Stomach (tissue), 9 donors: Measurements from ENCODE around the gene RAB30. TPM values are rescaled to one million over a fixed set of nuclear protein-coding genes. Genes with fewer than 3 reads are reported as not detected.
"Not testable (repeated sequence)": the region's sequence is repeated elsewhere in the genome, so short reads cannot be mapped to it uniquely, and the experiment has no call there.

ENCODE experiments used
- DNase-seq, 2 donors: peaks; one replicate each; pipeline versions ENCODE4 v3.0.0 to v3.0.0-alpha.2; 2013 to 2019
- H3K27ac ChIP-seq, 5 donors: fragments of 200-600 bp in 4 of 5; sonication (generic) in 4 of 5; one replicate each; pipeline ENCODE4 v1.5.1; 2013 to 2019; ENCODE audit warnings: mild to moderate bottlenecking in 1 of 5, moderate library complexity in 1 of 5
- H3K27me3 ChIP-seq, 3 donors: fragments of 200-600 bp; sonication (generic); one replicate each; pipeline ENCODE4 v1.5.1; 2017 to 2019; ENCODE audit warnings: mixed run types in 1 of 3
- H3K36me3 ChIP-seq, 4 donors: fragments of 200-600 bp; sonication (generic); 1 replicate in 3 of 4; 2 replicates in 1 of 4; pipeline ENCODE4 v1.5.1; 2016 to 2019
- H3K4me1 ChIP-seq, 4 donors: fragments of 200-600 bp; sonication (generic); one replicate each; pipeline ENCODE4 v1.5.1; 2016 to 2019
- H3K4me3 ChIP-seq, 4 donors: fragments of 200-600 bp; sonication (generic) in 3 of 4; one replicate each; pipeline ENCODE4 v1.5.1; 2016 to 2019; ENCODE audit warnings: mild to moderate bottlenecking in 1 of 4
- H3K9me3 ChIP-seq, 4 donors: fragments of 200-600 bp; sonication (generic); one replicate each; pipeline ENCODE4 v1.5.1; 2016 to 2019
- CTCF ChIP-seq, 7 experiments: fragments of 450-650 bp in 4 of 7; fragments of 200-600 bp in 3 of 7; sonication (generic) in 3 of 7; IDR thresholded peaks; one replicate each; pipeline ENCODE4 v1.5.1; 2016 to 2019; ENCODE audit warnings: antibody characterized with exemption in 7 of 7, control low read depth in 2 of 7, mild to moderate bottlenecking in 1 of 7
- EP300 ChIP-seq: sonication (generic); formaldehyde crosslinking; IDR thresholded peaks from one replicate; pipeline ENCODE4 v1.6.1; 2017; ENCODE audit warnings: antibody characterized with exemption
- POLR2A ChIP-seq, 4 donors: fragments of 450-650 bp; IDR thresholded peaks; one replicate each; pipeline ENCODE4 v1.6.1; 2016; ENCODE audit warnings: antibody characterized with exemption in 4 of 4, control low read depth in 2 of 4, mild to moderate bottlenecking in 1 of 4, moderate library complexity in 1 of 4
- POLR2AphosphoS5 ChIP-seq, 3 donors: sonication (generic); formaldehyde crosslinking; IDR thresholded peaks; one replicate each; pipeline ENCODE4 v1.6.1; 2016; ENCODE audit warnings: antibody characterized with exemption in 3 of 3
- WGBS, 5 donors: extraction: QIAGEN DNeasy Blood & Tissue Kit in 3 of 5; methylation state at CpG; one replicate each; pipeline versions ENCODE4 v1.1.5 to v1.1.7; 2013 to 2018; 5-methylcytosine and 5-hydroxymethylcytosine counted together
- intact Hi-C: fragments of 100-400 bp; cut with DNase I; formaldehyde crosslinking; loops from one replicate; pipeline ENCODE4 v1.15.1; 2023; ENCODE audit warnings: low total_unique reads
- polyA plus RNA-seq, 3 donors: library from polyadenylated mRNA; stranded (reverse); fragments of 200-250 nt; gene quantifications; one replicate each; pipeline ENCODE4 v1.2.3, GENCODE V29; 2013
- total RNA-seq, 5 donors: library from RNA; depleted of rRNA; stranded (reverse); fragments of >200 nt; gene quantifications; one replicate each; pipeline versions ENCODE4 v1.1.0 to v1.2.3, GENCODE V29; 2014 to 2016
- donor health status: healthy with polysubstance abuse.
- donor health status: Bipolar disorder and iron deficiency.
- donor health status: healthy.

The RAB30 gene
- total and polyA plus RNA-seq, 8 donors = 0.29 to 14.0 (median 3.1) TPM

- Histone ChIP-seq H3K27me3 (no peaks in the 10 kb centered on the region), H3K4me1 (peaks cover 0 to 8% (median 0%) of the 10 kb centered on the region in 4 donors), H3K9me3 (no peaks in the 10 kb centered on the region), H3K36me3 (peaks cover 0 to 2% (median 0%) of the 10 kb centered on the region in 4 donors), H3K4me3 (no peak overlapping the region), H3K27ac (no peak overlapping the region)
- TF ChIP-seq EP300 (no peak), POLR2AphosphoS5 (IDR thresholded peaks at IDR 0.05) (no peak), CTCF (IDR thresholded peaks at IDR 0.05) (no peak), POLR2A (IDR thresholded peaks at IDR 0.05) (no peak)
- intact Hi-C loops = no loop called here
- no peak for DNase-seq
These were observed 95.8 kb downstream of the RAB30 start for GRCh38 chr11:82975882-82976281.

- 65 to 92% (median 87%) methylated on average over 2 of the region's 2 CpGs for WGBS, 5 donors
- H3K4me3 ChIP-seq = no peak overlapping the region
- DNase-seq = no peak
- no peak overlapping the region for H3K27ac ChIP-seq
- no peaks in the 10 kb centered on the region for H3K9me3 ChIP-seq
- TF ChIP-seq POLR2AphosphoS5 (IDR thresholded peaks at IDR 0.05) (no peak), POLR2A (IDR thresholded peaks at IDR 0.05) (no peak), CTCF (IDR thresholded peaks at IDR 0.05) (no peak), EP300 (no peak)
- H3K36me3 ChIP-seq = no peaks in the 10 kb centered on the region
- intact Hi-C loops = no loop called here
- peaks cover 0 to 2% (median 0%) of the 10 kb centered on the region in 4 donors for H3K4me1 ChIP-seq
- H3K27me3 ChIP-seq = no peaks in the 10 kb centered on the region
These were observed 96.8 kb downstream of the RAB30 start for GRCh38 chr11:82974851-82975250.

DNA sequence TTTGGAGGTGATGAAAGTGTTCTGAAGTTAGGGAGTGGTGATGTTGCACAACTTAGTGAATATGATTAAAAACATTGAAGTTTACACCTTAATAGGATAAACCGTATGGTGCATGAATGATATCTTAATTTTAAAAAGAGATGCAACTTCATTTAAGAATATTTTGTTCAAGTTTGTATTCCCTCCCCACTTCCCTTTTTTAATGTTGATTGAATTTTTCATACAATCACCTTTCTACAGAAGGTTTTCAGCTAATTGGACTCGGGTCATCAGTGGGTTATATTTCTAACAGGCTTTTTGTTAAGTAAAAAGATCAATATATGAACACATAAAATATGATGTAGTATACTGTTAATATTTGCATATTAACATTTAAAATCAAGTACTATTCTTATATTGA is 97.6 kb downstream of the RAB30 start:
- no peaks in the 10 kb centered on the region for H3K36me3 ChIP-seq
- TF ChIP-seq CTCF (IDR thresholded peaks at IDR 0.05) (no peak), POLR2AphosphoS5 (IDR thresholded peaks at IDR 0.05) (no peak), EP300 (no peak), POLR2A (IDR thresholded peaks at IDR 0.05) (no peak)
- H3K27ac ChIP-seq = no peak overlapping the region
- no peaks in the 10 kb centered on the region for H3K9me3 ChIP-seq
- H3K27me3 ChIP-seq = no peaks in the 10 kb centered on the region
- no peak for DNase-seq
- intact Hi-C loops = no loop called here
- no peak overlapping the region for H3K4me3 ChIP-seq
- no peaks in the 10 kb centered on the region for H3K4me1 ChIP-seq
- WGBS, 5 donors = 86 to 98% (median 94%) methylated on average over 2 of the region's 2 CpGs

DNA sequence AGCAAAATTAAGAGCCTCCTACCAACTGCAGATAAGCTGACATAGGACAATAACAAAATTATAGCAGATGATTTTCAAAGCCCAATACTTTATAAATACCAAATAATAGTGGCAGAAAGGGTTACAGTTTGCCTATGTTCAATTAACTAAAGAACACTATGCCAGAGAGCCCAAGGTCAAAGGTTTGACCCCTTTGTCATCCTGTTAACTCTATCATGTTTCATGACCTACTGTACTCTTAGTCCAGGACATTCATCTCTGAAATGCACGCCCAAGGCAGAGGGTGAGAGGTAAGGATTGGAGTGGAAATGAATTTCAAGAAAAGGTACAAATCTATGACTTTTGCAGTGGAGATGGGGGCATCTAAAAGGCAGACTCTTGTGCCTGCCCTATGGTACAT is 99.6 kb downstream of the RAB30 start:
- H3K27me3 ChIP-seq = no peaks in the 10 kb centered on the region
- intact Hi-C loops = no loop called here
- H3K4me1 ChIP-seq = no peaks in the 10 kb centered on the region
- WGBS, 5 donors = 63 to 83% (median 78%) methylated on average over 1 of the region's 1 CpG
- H3K4me3 ChIP-seq = no peak overlapping the region
- no peak for TF ChIP-seq POLR2A (IDR thresholded peaks at IDR 0.05)
- no peak for TF ChIP-seq EP300
- no peak for TF ChIP-seq POLR2AphosphoS5 (IDR thresholded peaks at IDR 0.05)
- no peak for TF ChIP-seq CTCF (IDR thresholded peaks at IDR 0.05)
- no peaks in the 10 kb centered on the region for H3K36me3 ChIP-seq
- no peaks in the 10 kb centered on the region for H3K9me3 ChIP-seq
- DNase-seq = no peak
- H3K27ac ChIP-seq = no peak overlapping the region

GRCh38 chr11:82971519-82971946 is 100.2 kb downstream of the RAB30 start:
- 79 to 88% (median 83%) methylated on average over 8 of the region's 8 CpGs for WGBS, 5 donors
- H3K27ac ChIP-seq, H3K27me3 ChIP-seq, intact Hi-C loops, H3K9me3 ChIP-seq, DNase-seq, H3K36me3 ChIP-seq, H3K4me1 ChIP-seq, H3K4me3 ChIP-seq: not testable (repeated sequence)

GRCh38 chr11:82970507-82971083 is 101.1 kb downstream of the RAB30 start:
- DNase-seq, H3K4me1 ChIP-seq, intact Hi-C loops, H3K36me3 ChIP-seq, H3K27me3 ChIP-seq, H3K9me3 ChIP-seq, H3K4me3 ChIP-seq: not testable (repeated sequence)
- peak overlapping the region in 1 of 5 donors; percentile 29 for H3K27ac ChIP-seq
- 89 to 96% (median 92%) methylated on average over 24 to 60 of the region's 60 CpGs for WGBS, 5 donors
